Upper lobe of right lung (tissue), 1 donor: ENCODE measurements around the gene CERS6. TPM values are rescaled to one million over a fixed set of nuclear protein-coding genes. Genes with fewer than 3 reads are reported as not detected.

Experiments
- ATAC-seq: fragments of 200-7000 bp; cut with Tn5 transposase; one replicate; pipeline ENCODE4 v1.9.1; 2020; ENCODE audit warnings: mild to moderate bottlenecking, moderate library complexity
- DNase-seq: peaks from one replicate; pipeline ENCODE4 v3.0.0-alpha.2; 2020
- H3K27ac ChIP-seq: fragments of 200-600 bp; one replicate; pipeline ENCODE4 v1.8.0; 2022
- H3K27me3 ChIP-seq: fragments of 200-600 bp; one replicate; pipeline ENCODE4 v1.8.0; 2022; ENCODE audit warnings: mild to moderate bottlenecking
- H3K36me3 ChIP-seq: fragments of 200-600 bp; one replicate; pipeline ENCODE4 v1.8.0; 2022
- H3K4me1 ChIP-seq: fragments of 200-600 bp; one replicate; pipeline ENCODE4 v1.8.0; 2022
- H3K4me3 ChIP-seq: fragments of 200-600 bp; one replicate; pipeline ENCODE4 v1.8.0; 2022; ENCODE audit warnings: mild to moderate bottlenecking
- H3K9me3 ChIP-seq: fragments of 200-600 bp; one replicate; pipeline ENCODE4 v1.8.0; 2022
- intact Hi-C: fragments of 100-400 bp; cut with DNase I; formaldehyde crosslinking; loops from one replicate; pipeline ENCODE4 v1.11.0; 2022
- total RNA-seq: library from RNA; stranded (reverse); fragmentation: NEBNext Ultra II Directional; extraction: Animal tissue kit (Norgen Biotek cat#: 25700); gene quantifications from one replicate; pipeline ENCODE4 v1.2.1, GENCODE V29; 2021
- TF ChIP-seq, protein P1 (sequence below): fragments of 200-600 bp; IDR thresholded peaks from one replicate; pipeline ENCODE4 v1.8.0; 2022; ENCODE audit warnings: antibody characterized with exemption
- donor health status: DM: no; HTN: yes; CAD: no; lungs with severe emphysema.

The CERS6 gene
- total RNA-seq, 1 donor from 2014 or later: 17.8 TPM

DNA sequence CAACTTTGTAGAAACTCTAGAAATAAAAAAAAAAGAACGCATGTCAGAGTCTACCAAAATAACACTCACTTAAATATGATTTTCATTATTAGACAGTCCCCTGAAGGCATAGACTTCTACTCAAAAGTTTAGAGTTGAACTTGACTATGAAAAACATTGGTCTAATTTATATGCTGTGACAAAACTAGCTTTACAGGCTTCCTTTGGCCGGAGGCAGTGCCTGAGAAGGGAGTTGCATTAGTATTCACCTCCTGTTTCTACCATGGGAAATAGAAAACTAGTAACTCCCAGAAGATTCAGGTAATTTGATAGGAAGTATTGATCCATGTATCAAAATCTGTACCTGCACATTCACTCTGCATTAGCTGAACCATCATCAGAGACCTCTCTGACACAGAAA, 182.9 kb downstream of the CERS6 start:
- Histone ChIP-seq H3K27ac (no peak overlapping the region), H3K36me3 (no peaks in the 10 kb centered on the region), H3K27me3 (no peaks in the 10 kb centered on the region), H3K4me1 (no peaks in the 10 kb centered on the region), H3K4me3 (no peak overlapping the region), H3K9me3 (no peaks in the 10 kb centered on the region)
- intact Hi-C loops: no loop called here
- DNase-seq (no peak), ATAC-seq (no peak)
- TF ChIP-seq, protein P1, sequence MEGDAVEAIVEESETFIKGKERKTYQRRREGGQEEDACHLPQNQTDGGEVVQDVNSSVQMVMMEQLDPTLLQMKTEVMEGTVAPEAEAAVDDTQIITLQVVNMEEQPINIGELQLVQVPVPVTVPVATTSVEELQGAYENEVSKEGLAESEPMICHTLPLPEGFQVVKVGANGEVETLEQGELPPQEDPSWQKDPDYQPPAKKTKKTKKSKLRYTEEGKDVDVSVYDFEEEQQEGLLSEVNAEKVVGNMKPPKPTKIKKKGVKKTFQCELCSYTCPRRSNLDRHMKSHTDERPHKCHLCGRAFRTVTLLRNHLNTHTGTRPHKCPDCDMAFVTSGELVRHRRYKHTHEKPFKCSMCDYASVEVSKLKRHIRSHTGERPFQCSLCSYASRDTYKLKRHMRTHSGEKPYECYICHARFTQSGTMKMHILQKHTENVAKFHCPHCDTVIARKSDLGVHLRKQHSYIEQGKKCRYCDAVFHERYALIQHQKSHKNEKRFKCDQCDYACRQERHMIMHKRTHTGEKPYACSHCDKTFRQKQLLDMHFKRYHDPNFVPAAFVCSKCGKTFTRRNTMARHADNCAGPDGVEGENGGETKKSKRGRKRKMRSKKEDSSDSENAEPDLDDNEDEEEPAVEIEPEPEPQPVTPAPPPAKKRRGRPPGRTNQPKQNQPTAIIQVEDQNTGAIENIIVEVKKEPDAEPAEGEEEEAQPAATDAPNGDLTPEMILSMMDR: no peak

DNA sequence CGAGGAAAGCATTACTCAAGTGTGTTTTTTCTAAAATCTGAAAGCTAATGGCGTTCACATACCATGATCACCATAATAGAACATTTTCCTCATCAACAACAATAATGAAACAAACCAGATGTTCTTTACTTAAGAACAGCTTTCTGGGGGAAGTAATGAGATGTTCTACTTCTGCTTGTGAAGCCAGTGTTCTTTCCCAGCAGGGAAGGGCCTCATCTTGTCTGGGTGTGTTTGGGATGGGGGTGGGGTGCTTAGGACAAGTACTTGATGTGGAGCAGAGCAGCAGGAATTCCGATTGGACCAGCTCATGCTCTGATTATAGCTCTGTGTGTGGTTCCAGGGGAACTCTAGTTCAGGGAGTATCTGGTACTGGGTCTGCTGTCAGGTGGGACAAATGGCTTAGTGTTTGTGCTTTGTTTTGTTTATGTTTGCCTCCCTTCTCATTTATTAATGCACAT, 183.4 kb downstream of the CERS6 start:
- no peaks in the 10 kb centered on the region for H3K4me1 ChIP-seq
- no peaks in the 10 kb centered on the region for H3K27me3 ChIP-seq
- no peak overlapping the region for H3K4me3 ChIP-seq
- DNase-seq (no peak), ATAC-seq (peak; percentile 78)
- H3K9me3 ChIP-seq: no peaks in the 10 kb centered on the region
- intact Hi-C loops: no loop called here
- H3K36me3 ChIP-seq: no peaks in the 10 kb centered on the region
- TF ChIP-seq, protein P1: no peak
- H3K27ac ChIP-seq: no peak overlapping the region

DNA sequence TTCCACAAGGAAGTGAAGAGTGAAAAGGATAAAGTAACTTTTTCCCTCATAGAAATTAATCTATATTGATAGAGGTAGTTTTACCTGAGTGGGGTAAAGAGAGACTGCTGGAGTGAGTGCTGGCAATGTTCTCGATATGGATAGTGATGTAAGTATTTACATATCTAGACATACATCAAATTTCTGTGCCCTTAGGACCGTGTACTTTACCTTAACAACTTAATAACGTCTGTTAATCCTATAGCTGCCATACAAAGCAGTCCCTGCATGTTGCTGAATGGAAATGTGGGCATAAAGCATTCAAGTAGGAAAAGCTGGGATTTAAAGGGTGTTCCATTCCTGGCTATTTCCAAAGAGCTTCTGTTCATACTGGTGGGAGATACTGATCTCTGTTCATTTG, 184.0 kb downstream of the CERS6 start:
- TF ChIP-seq, protein P1: no peak
- no peak overlapping the region for H3K4me3 ChIP-seq
- no peaks in the 10 kb centered on the region for H3K27me3 ChIP-seq
- no peak for DNase-seq
- intact Hi-C loops: no loop called here
- H3K36me3 ChIP-seq: no peaks in the 10 kb centered on the region
- no peak for ATAC-seq
- H3K9me3 ChIP-seq: no peaks in the 10 kb centered on the region
- no peaks in the 10 kb centered on the region for H3K4me1 ChIP-seq
- H3K27ac ChIP-seq: no peak overlapping the region

DNA sequence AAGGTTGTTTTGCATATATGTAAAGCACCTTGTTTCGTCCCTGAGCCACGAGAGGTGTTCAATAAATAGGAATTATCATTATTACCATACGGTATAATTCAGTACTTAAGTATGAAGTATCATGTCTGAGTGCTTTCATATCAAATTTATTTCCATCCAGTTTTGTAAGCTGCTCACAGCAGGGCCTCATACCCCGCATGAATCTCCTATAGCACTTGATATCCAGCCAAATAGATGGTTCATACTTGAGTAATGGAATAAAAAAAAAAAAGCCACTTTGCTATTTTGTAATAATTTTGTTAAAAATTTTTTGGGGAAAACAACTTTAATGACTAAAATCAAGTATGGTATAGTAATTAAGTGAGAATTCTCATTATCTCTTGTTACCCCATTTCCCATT, 185.6 kb downstream of the CERS6 start:
- TF ChIP-seq, protein P1: no peak
- no peaks in the 10 kb centered on the region for H3K27me3 ChIP-seq
- no peak overlapping the region for H3K27ac ChIP-seq
- no peaks in the 10 kb centered on the region for H3K36me3 ChIP-seq
- no peaks in the 10 kb centered on the region for H3K9me3 ChIP-seq
- intact Hi-C loops: no loop called here
- no peak overlapping the region for H3K4me3 ChIP-seq
- DNase-seq: no peak
- no peaks in the 10 kb centered on the region for H3K4me1 ChIP-seq
- ATAC-seq: no peak

DNA sequence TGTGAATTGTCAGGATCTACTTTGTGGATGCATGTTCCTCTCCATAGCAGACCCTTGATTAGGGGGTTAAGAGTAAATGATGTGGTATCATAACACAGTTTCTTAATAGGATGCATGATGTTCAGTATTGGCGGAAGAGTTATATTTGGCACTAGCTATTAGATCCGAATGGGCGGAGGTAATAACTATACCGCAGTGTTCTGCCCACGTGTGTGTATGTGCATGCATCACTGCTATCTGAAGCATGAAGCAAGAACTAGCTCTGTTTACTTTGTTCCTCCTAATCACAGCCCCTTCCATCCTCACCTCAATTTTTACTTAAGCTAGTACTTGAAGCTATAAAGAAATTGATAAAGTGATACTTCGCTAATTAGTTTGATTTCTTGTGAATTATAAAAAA, 186.8 kb downstream of the CERS6 start:
- Histone ChIP-seq H3K36me3 (no peaks in the 10 kb centered on the region), H3K27ac (no peak overlapping the region), H3K27me3 (no peaks in the 10 kb centered on the region), H3K9me3 (no peaks in the 10 kb centered on the region), H3K4me1 (no peaks in the 10 kb centered on the region), H3K4me3 (no peak overlapping the region)
- ATAC-seq (no peak), DNase-seq (no peak)
- intact Hi-C loops: no loop called here
- TF ChIP-seq, protein P1: no peak

DNA sequence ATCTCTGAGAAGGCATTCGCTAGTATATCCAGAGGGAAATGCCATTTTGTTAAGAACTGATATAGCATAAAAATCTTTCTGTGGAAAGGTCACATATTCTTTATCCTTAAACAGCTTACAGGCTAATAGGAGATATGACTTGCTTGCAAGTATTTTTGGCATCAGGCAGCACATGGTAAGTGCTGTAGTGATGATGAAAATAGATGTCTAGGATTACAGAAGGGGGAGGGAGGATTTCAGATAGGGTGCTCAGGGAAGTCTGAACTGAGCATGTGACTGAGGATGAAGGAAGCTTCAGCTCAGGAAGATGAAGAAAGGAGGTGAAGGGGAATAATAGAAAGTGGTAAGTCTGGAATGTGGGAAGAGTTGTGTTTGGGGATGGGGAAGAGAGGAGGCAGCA, 187.9 kb downstream of the CERS6 start:
- H3K36me3 ChIP-seq: no peaks in the 10 kb centered on the region
- no peaks in the 10 kb centered on the region for H3K27me3 ChIP-seq
- ATAC-seq (no peak), DNase-seq (no peak)
- TF ChIP-seq, protein P1: no peak
- no peaks in the 10 kb centered on the region for H3K9me3 ChIP-seq
- no peak overlapping the region for H3K27ac ChIP-seq
- no peaks in the 10 kb centered on the region for H3K4me1 ChIP-seq
- H3K4me3 ChIP-seq: no peak overlapping the region
- intact Hi-C loops: no loop called here
